ENCODE results near the gene CCDC197. TPM values are rescaled to one million over a fixed set of nuclear protein-coding genes. Genes with fewer than 3 reads are reported as not detected.
A peak's percentile ranks its signal among the peaks of the same experiment; 100 is the strongest.

Gene CCDC197
- polyA plus RNA-seq, 1 donor from 2014 or later = not detected

- no peak for TF ChIP-seq POLR2AphosphoS5 (IDR thresholded peaks at IDR 0.05)
- TF ChIP-seq, protein P1, sequence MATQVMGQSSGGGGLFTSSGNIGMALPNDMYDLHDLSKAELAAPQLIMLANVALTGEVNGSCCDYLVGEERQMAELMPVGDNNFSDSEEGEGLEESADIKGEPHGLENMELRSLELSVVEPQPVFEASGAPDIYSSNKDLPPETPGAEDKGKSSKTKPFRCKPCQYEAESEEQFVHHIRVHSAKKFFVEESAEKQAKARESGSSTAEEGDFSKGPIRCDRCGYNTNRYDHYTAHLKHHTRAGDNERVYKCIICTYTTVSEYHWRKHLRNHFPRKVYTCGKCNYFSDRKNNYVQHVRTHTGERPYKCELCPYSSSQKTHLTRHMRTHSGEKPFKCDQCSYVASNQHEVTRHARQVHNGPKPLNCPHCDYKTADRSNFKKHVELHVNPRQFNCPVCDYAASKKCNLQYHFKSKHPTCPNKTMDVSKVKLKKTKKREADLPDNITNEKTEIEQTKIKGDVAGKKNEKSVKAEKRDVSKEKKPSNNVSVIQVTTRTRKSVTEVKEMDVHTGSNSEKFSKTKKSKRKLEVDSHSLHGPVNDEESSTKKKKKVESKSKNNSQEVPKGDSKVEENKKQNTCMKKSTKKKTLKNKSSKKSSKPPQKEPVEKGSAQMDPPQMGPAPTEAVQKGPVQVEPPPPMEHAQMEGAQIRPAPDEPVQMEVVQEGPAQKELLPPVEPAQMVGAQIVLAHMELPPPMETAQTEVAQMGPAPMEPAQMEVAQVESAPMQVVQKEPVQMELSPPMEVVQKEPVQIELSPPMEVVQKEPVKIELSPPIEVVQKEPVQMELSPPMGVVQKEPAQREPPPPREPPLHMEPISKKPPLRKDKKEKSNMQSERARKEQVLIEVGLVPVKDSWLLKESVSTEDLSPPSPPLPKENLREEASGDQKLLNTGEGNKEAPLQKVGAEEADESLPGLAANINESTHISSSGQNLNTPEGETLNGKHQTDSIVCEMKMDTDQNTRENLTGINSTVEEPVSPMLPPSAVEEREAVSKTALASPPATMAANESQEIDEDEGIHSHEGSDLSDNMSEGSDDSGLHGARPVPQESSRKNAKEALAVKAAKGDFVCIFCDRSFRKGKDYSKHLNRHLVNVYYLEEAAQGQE (IDR thresholded peaks at IDR 0.05; ENCODE audit: borderline replicate concordance) = no peak
- TF ChIP-seq RAD21 (conservative IDR thresholded peaks at IDR 0.05) = peak; percentile 16
- TF ChIP-seq CTCF (IDR thresholded peaks at IDR 0.05; ENCODE audit: poor library complexity, severe bottlenecking) = peak; percentile 49
- H3K27ac ChIP-seq (ENCODE audit: low read length) = no peak overlapping the region
- no peaks in the 10 kb centered on the region for H3K36me3 ChIP-seq (ENCODE audit: insufficient read depth, low read length)
- no peak overlapping the region for H2AFZ ChIP-seq (ENCODE audit: low read depth, low read length)
- no peaks in the 10 kb centered on the region for H3K27me3 ChIP-seq (ENCODE audit: insufficient read depth, low read depth, low read length)
- no peaks in the 10 kb centered on the region for H4K20me1 ChIP-seq (ENCODE audit: insufficient read depth)
- H3K4me2 ChIP-seq (ENCODE audit: low read length) = no peak overlapping the region
- no peaks in the 10 kb centered on the region for H3K79me2 ChIP-seq (replicated peaks; ENCODE audit: insufficient read depth, low read length)
- no peak overlapping the region for H3K4me3 ChIP-seq (ENCODE audit: low read length)
- H3F3A ChIP-seq (ENCODE audit: insufficient read depth, low read length, poor library complexity, severe bottlenecking) = no peaks in the 10 kb centered on the region
- H3K9me3 ChIP-seq (ENCODE audit: low read length) = no peaks in the 10 kb centered on the region
- H3K9me2 ChIP-seq (ENCODE audit: insufficient read depth, low read length) = no peaks in the 10 kb centered on the region
- no peak overlapping the region for H3K9ac ChIP-seq (ENCODE audit: low read length)
These were observed 39.4 kb downstream of the CCDC197 start for GRCh38 chr14:94036313-94037167.

GRCh38 chr14:94037954-94038353 lies 40.9 kb downstream of the CCDC197 start:
- H3K9ac ChIP-seq (ENCODE audit: low read length) = no peak overlapping the region
- no peaks in the 10 kb centered on the region for H3K27me3 ChIP-seq (ENCODE audit: insufficient read depth, low read depth, low read length)
- H3K4me2 ChIP-seq (ENCODE audit: low read length) = no peak overlapping the region
- no peaks in the 10 kb centered on the region for H3K36me3 ChIP-seq (ENCODE audit: insufficient read depth, low read length)
- no peaks in the 10 kb centered on the region for H3K9me2 ChIP-seq (ENCODE audit: insufficient read depth, low read length)
- no peaks in the 10 kb centered on the region for H4K20me1 ChIP-seq (ENCODE audit: insufficient read depth)
- H3K27ac ChIP-seq (ENCODE audit: low read length) = no peak overlapping the region
- no peaks in the 10 kb centered on the region for H3K9me3 ChIP-seq (ENCODE audit: low read length)
- no peak for TF ChIP-seq EZH2 (IDR thresholded peaks at IDR 0.05; ENCODE audit: borderline replicate concordance, insufficient read depth, low read length, poor library complexity, severe bottlenecking)
- TF ChIP-seq, protein P1 (IDR thresholded peaks at IDR 0.05; ENCODE audit: borderline replicate concordance) = no peak
- H3F3A ChIP-seq (ENCODE audit: insufficient read depth, low read length, poor library complexity, severe bottlenecking) = no peaks in the 10 kb centered on the region
- H3K79me2 ChIP-seq (replicated peaks; ENCODE audit: insufficient read depth, low read length) = no peaks in the 10 kb centered on the region
- H3K4me3 ChIP-seq (ENCODE audit: low read length) = no peak overlapping the region
- H2AFZ ChIP-seq (ENCODE audit: low read depth, low read length) = no peak overlapping the region

Data from neural cell (in vitro differentiated cells).